Measurements from ENCODE around the gene NACAD. TPM values are rescaled to one million over a fixed set of nuclear protein-coding genes. Genes with fewer than 3 reads are reported as not detected.
A peak's percentile ranks its signal among the peaks of the same experiment; 100 is the strongest.

Gene NACAD
- total RNA-seq, 2 donors from 2014 or later: 0.71 to 1.3 TPM

GRCh38 chr7:45104844-45105587 lies 16.2 kb upstream of the NACAD start:
- no peak overlapping the region for H3K4me3 Mint-ChIP-seq
- ATAC-seq (replicated peaks): no peak
- H3K9me3 Mint-ChIP-seq: no peaks in the 10 kb centered on the region
- H3K27me3 Mint-ChIP-seq: no peaks in the 10 kb centered on the region
- H3K27ac Mint-ChIP-seq: no peak overlapping the region
- H3K36me3 Mint-ChIP-seq (ENCODE audit: low read depth): peaks cover 98% of the 10 kb centered on the region
- H3K4me1 Mint-ChIP-seq: peaks cover 14% of the 10 kb centered on the region

- H3K9me3 Mint-ChIP-seq: no peaks in the 10 kb centered on the region
- H3K4me1 Mint-ChIP-seq: peaks cover 12% of the 10 kb centered on the region
- no peak for ATAC-seq (replicated peaks)
- peaks cover 98% of the 10 kb centered on the region for H3K36me3 Mint-ChIP-seq (ENCODE audit: low read depth)
- no peak overlapping the region for H3K27ac Mint-ChIP-seq
- no peaks in the 10 kb centered on the region for H3K27me3 Mint-ChIP-seq
- H3K4me3 Mint-ChIP-seq: no peak overlapping the region
Observed at GRCh38 chr7:45103958-45104843, 15.4 kb upstream of the NACAD start.

- H3K27me3 Mint-ChIP-seq: no peaks in the 10 kb centered on the region
- H3K4me1 Mint-ChIP-seq: peaks cover 5% of the 10 kb centered on the region
- no peak overlapping the region for H3K4me3 Mint-ChIP-seq
- H3K27ac Mint-ChIP-seq: no peak overlapping the region
- H3K9me3 Mint-ChIP-seq: no peaks in the 10 kb centered on the region
- H3K36me3 Mint-ChIP-seq (ENCODE audit: low read depth): peaks cover 88% of the 10 kb centered on the region
- ATAC-seq (replicated peaks): no peak
Observed at GRCh38 chr7:45102785-45103712, 14.3 kb upstream of the NACAD start.

GRCh38 chr7:45101748-45102147 lies 13.0 kb upstream of the NACAD start:
- Mint-ChIP-seq H3K4me1 (no peaks in the 10 kb centered on the region), H3K9me3 (no peaks in the 10 kb centered on the region), H3K4me3 (no peak overlapping the region), H3K27ac (no peak overlapping the region), H3K36me3 (ENCODE audit: low read depth) (peaks cover 74% of the 10 kb centered on the region), H3K27me3 (no peaks in the 10 kb centered on the region)
- ATAC-seq (replicated peaks): no peak

GRCh38 chr7:45100761-45101480 lies 12.2 kb upstream of the NACAD start:
- peaks cover 66% of the 10 kb centered on the region for H3K36me3 Mint-ChIP-seq (ENCODE audit: low read depth)
- no peaks in the 10 kb centered on the region for H3K9me3 Mint-ChIP-seq
- H3K27me3 Mint-ChIP-seq: no peaks in the 10 kb centered on the region
- no peak overlapping the region for H3K27ac Mint-ChIP-seq
- no peaks in the 10 kb centered on the region for H3K4me1 Mint-ChIP-seq
- ATAC-seq (replicated peaks): no peak
- no peak overlapping the region for H3K4me3 Mint-ChIP-seq

GRCh38 chr7:45099891-45100760 lies 11.4 kb upstream of the NACAD start:
- peaks cover 58% of the 10 kb centered on the region for H3K36me3 Mint-ChIP-seq (ENCODE audit: low read depth)
- H3K27me3 Mint-ChIP-seq: no peaks in the 10 kb centered on the region
- H3K27ac Mint-ChIP-seq: no peak overlapping the region
- no peaks in the 10 kb centered on the region for H3K9me3 Mint-ChIP-seq
- no peaks in the 10 kb centered on the region for H3K4me1 Mint-ChIP-seq
- no peak for ATAC-seq (replicated peaks)
- no peak overlapping the region for H3K4me3 Mint-ChIP-seq

GRCh38 chr7:45098983-45099839 lies 10.4 kb upstream of the NACAD start:
- Mint-ChIP-seq H3K9me3 (no peaks in the 10 kb centered on the region), H3K4me1 (no peaks in the 10 kb centered on the region), H3K27me3 (no peaks in the 10 kb centered on the region), H3K4me3 (no peak overlapping the region), H3K27ac (no peak overlapping the region), H3K36me3 (ENCODE audit: low read depth) (peaks cover 49% of the 10 kb centered on the region)
- ATAC-seq (replicated peaks): no peak

- H3K4me3 Mint-ChIP-seq: no peak overlapping the region
- H3K4me1 Mint-ChIP-seq: peaks cover 6% of the 10 kb centered on the region
- H3K27ac Mint-ChIP-seq: no peak overlapping the region
- no peaks in the 10 kb centered on the region for H3K9me3 Mint-ChIP-seq
- no peaks in the 10 kb centered on the region for H3K36me3 Mint-ChIP-seq (ENCODE audit: low read depth)
- H3K27me3 Mint-ChIP-seq: peaks cover 6% of the 10 kb centered on the region
- no peak for ATAC-seq (replicated peaks)
Observed at GRCh38 chr7:45092931-45093235, 4.1 kb upstream of the NACAD start.

GRCh38 chr7:45092100-45092930 lies 3.5 kb upstream of the NACAD start:
- H3K36me3 Mint-ChIP-seq (ENCODE audit: low read depth): no peaks in the 10 kb centered on the region
- H3K4me1 Mint-ChIP-seq: peaks cover 6% of the 10 kb centered on the region

GRCh38 chr7:45089341-45089891 lies 647 bp upstream of the NACAD start:
- Mint-ChIP-seq H3K9me3 (no peaks in the 10 kb centered on the region), H3K27me3 (peaks cover 6% of the 10 kb centered on the region), H3K4me1 (peaks cover 6% of the 10 kb centered on the region), H3K4me3 (peak overlapping the region; percentile 70), H3K36me3 (ENCODE audit: low read depth) (no peaks in the 10 kb centered on the region), H3K27ac (peak overlapping the region; percentile 71)
- ATAC-seq (replicated peaks): peak; percentile 78

More at GRCh38 chr7:45092100-45092930, 3.5 kb upstream of the NACAD start:
- H3K4me3 Mint-ChIP-seq: no peak overlapping the region
- peaks cover 6% of the 10 kb centered on the region for H3K27me3 Mint-ChIP-seq
- no peaks in the 10 kb centered on the region for H3K9me3 Mint-ChIP-seq
- no peak for ATAC-seq (replicated peaks)
- H3K27ac Mint-ChIP-seq: no peak overlapping the region

- Mint-ChIP-seq H3K27ac (no peak overlapping the region), H3K4me3 (peak overlapping the region; percentile 45), H3K36me3 (ENCODE audit: low read depth) (no peaks in the 10 kb centered on the region), H3K4me1 (peaks cover 6% of the 10 kb centered on the region), H3K9me3 (no peaks in the 10 kb centered on the region), H3K27me3 (peaks cover 6% of the 10 kb centered on the region)
- ATAC-seq (replicated peaks): no peak
Observed at GRCh38 chr7:45088146-45088701, 545 bp downstream of the NACAD start.

Measured in activated T-helper 17 cell treated with anti-CD3 and anti-CD28 coated beads, Interleukin-2, amount 50 U/mL, for 72 hours (primary cell).